NCI-H146 treated with DMSO at 0.1 percent for 48 hours (cell line): ENCODE measurements around the gene UBE2L6.

Source experiments
- DNase-seq: peaks from one replicate; lab custom pipeline; 2025; ENCODE audit not compliant: unreplicated experiment; lab: John Stamatoyannopoulos, UW

Gene UBE2L6

GRCh38 chr11:57501953-57502352, 65.5 kb downstream of the UBE2L6 start:
- no peak for DNase-seq
